LNCaP clone FGC (cell line): Measurements from ENCODE around the gene C2orf76.

Experiments
- DNase-seq: peaks from one replicate; pipeline ENCODE4 v3.0.0-alpha.2; 2011; ENCODE audit warnings: low read depth
- H3K4me3 ChIP-seq: 2 replicates; pipeline ENCODE4 v1.5.1; 2011; ENCODE audit warnings: mild to moderate bottlenecking, low read depth, low read length, control low read depth
- CTCF ChIP-seq: IDR thresholded peaks from 2 replicates; pipeline ENCODE4 v1.5.1; 2012; ENCODE audit warnings: mild to moderate bottlenecking; ENCODE audit not compliant: control insufficient read depth, insufficient read depth; ENCODE audit errors: extremely low read depth

Gene C2orf76

GRCh38 chr2:119266091-119266589, 100.5 kb downstream of the C2orf76 start:
- DNase-seq, result no peak
- no peak overlapping the region for H3K4me3 ChIP-seq
- TF ChIP-seq CTCF, result no peak

DNA sequence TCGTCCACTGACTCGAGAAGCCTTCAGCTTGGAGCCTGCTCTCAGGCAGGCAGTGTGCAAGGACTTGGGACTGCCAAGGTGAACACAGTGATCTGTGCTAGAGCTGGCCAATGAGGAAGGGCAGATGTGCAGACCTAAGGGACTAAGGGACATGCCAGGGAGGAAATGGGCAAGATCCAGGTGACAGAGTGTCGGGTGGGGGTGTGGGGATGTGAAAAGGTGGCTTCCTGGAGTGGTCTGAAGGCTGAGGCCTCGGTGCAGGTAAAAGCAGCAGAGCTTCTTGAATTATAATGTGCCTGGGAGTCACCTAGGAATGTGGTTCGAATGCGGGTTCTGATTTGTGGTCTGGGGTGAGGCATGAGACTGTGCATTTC, 101.0 kb downstream of the C2orf76 start:
- DNase-seq, result no peak
- no peak for TF ChIP-seq CTCF
- no peak overlapping the region for H3K4me3 ChIP-seq

- peak; percentile 90 for TF ChIP-seq CTCF
- DNase-seq, result no peak
Observed at GRCh38 chr2:119264781-119265692, 101.6 kb downstream of the C2orf76 start.

GRCh38 chr2:119263656-119264055, 103.0 kb downstream of the C2orf76 start:
- H3K4me3 ChIP-seq, result no peak overlapping the region
- no peak for DNase-seq
- TF ChIP-seq CTCF, result no peak

More at GRCh38 chr2:119264781-119265692, 101.6 kb downstream of the C2orf76 start:
- H3K4me3 ChIP-seq, result no peak overlapping the region

DNA sequence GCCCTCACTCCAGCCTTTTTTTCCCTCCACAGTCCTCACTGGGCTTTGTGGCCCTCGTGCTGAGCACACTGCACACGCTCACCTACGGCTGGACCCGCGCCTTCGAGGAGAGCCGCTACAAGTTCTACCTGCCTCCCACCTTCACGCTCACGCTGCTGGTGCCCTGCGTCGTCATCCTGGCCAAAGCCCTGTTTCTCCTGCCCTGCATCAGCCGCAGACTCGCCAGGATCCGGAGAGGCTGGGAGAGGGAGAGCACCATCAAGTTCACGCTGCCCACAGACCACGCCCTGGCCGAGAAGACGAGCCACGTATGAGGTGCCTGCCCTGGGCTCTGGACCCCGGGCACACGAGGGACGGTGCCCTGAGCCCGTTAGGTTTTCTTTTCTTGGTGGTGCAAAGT, 103.6 kb downstream of the C2orf76 start:
- no peak for DNase-seq
- H3K4me3 ChIP-seq, result no peak overlapping the region
- TF ChIP-seq CTCF, result no peak

DNA sequence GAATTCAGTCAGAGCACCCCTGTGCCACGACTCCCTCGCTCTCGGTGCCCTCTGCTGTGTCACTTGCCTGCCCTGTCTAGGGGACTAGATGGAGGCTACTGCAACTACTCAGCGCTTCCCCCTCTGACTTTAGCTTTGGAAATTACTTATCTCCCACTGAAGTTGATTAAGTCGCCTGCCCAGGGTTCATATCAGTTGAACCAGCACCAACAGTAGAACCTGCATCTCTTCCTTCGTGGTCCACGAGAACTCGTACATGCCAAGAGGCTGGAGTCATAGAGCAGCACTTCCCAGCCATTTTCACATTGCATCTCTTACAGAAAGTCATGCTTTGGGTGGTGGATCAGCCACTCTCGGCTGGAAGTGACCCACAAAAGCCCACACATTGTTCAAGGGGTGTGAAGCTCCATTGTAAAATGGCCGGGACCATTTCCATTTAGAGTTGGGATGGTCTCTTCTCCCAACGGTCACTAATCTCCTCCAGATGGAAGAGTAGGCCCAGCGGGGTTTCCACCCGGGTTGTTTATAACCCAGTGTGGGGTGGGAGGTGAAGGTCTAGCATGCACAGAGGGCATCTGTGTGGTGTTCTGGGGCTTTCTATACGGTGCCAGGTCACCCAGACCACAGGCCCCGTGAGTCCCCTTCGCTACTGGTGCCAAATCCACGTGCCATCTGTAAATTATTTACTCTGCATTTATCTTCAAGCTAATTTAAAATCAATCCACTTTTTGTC, 105.0 kb downstream of the C2orf76 start:
- no peak for TF ChIP-seq CTCF
- DNase-seq, result no peak
- no peak overlapping the region for H3K4me3 ChIP-seq
